Ascending aorta (tissue), 2 donors: ENCODE data around the gene GGCX. TPM values are rescaled to one million over a fixed set of nuclear protein-coding genes. Genes with fewer than 3 reads are reported as not detected.
A peak's percentile ranks its signal among the peaks of the same experiment; 100 is the strongest.

Source experiments
- DNase-seq, 2 donors: peaks; one replicate each; pipeline ENCODE4 v3.0.0-alpha.2; 2019; ENCODE audit warnings: low spot score in 2 of 2
- H3K27ac ChIP-seq, 2 donors: fragments of 200-600 bp; sonication (generic); one replicate each; pipeline ENCODE4 v1.5.1; 2016 to 2017; ENCODE audit warnings: mild to moderate bottlenecking in 1 of 2
- H3K27me3 ChIP-seq: fragments of 200-600 bp; sonication (generic); one replicate; pipeline ENCODE4 v1.5.1; 2017
- H3K36me3 ChIP-seq, 2 donors: fragments of 200-600 bp; sonication (generic); one replicate each; pipeline ENCODE4 v1.5.1; 2016
- H3K4me1 ChIP-seq, 2 donors: fragments of 200-600 bp; sonication (generic); one replicate each; pipeline ENCODE4 v1.5.1; 2016 to 2017; ENCODE audit warnings: mild to moderate bottlenecking in 1 of 2
- H3K4me3 ChIP-seq, 2 donors: fragments of 200-600 bp; sonication (generic); one replicate each; pipeline ENCODE4 v1.5.1; 2016 to 2017; ENCODE audit warnings: mild to moderate bottlenecking in 1 of 2
- H3K9me3 ChIP-seq, 2 donors: fragments of 200-600 bp; sonication (generic); one replicate each; pipeline ENCODE4 v1.5.1; 2016
- intact Hi-C: fragments of 100-400 bp; cut with DNase I; formaldehyde crosslinking; loops from one replicate; pipeline ENCODE4 v1.15.1; 2023
- total RNA-seq: library from RNA; depleted of rRNA; stranded (reverse); fragments of >200 nt; gene quantifications from one replicate; pipeline ENCODE4 v1.1.0, GENCODE V29; 2016
- TF ChIP-seq, protein P1 (sequence below), 3 experiments: fragments of 200-600 bp in 2 of 3; fragments of 450-650 bp in 1 of 3; sonication (generic) in 2 of 3; IDR thresholded peaks; one replicate each; pipeline ENCODE4 v1.5.1; 2016 to 2019; ENCODE audit warnings: antibody characterized with exemption in 3 of 3, mild to moderate bottlenecking in 1 of 3, moderate library complexity in 1 of 3

GGCX gene
- total RNA-seq, 1 donor from 2014 or later = 31.9 TPM

GRCh38 chr2:85540133-85540648, 21.1 kb downstream of the GGCX start:
- Histone ChIP-seq H3K4me1 (peaks cover 2 to 44% of the 10 kb centered on the region in 2 donors), H3K27ac (peak overlapping the region; percentile 98 to 99), H3K9me3 (no peaks in the 10 kb centered on the region), H3K4me3 (peak overlapping the region; percentile 82 to 89), H3K36me3 (peaks cover 41 to 42% of the 10 kb centered on the region in 2 donors), H3K27me3 (no peaks in the 10 kb centered on the region)
- intact Hi-C loops = no loop called here
- TF ChIP-seq, protein P1, sequence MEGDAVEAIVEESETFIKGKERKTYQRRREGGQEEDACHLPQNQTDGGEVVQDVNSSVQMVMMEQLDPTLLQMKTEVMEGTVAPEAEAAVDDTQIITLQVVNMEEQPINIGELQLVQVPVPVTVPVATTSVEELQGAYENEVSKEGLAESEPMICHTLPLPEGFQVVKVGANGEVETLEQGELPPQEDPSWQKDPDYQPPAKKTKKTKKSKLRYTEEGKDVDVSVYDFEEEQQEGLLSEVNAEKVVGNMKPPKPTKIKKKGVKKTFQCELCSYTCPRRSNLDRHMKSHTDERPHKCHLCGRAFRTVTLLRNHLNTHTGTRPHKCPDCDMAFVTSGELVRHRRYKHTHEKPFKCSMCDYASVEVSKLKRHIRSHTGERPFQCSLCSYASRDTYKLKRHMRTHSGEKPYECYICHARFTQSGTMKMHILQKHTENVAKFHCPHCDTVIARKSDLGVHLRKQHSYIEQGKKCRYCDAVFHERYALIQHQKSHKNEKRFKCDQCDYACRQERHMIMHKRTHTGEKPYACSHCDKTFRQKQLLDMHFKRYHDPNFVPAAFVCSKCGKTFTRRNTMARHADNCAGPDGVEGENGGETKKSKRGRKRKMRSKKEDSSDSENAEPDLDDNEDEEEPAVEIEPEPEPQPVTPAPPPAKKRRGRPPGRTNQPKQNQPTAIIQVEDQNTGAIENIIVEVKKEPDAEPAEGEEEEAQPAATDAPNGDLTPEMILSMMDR (IDR thresholded peaks at IDR 0.05) = no peak
- DNase-seq = no peak

DNA sequence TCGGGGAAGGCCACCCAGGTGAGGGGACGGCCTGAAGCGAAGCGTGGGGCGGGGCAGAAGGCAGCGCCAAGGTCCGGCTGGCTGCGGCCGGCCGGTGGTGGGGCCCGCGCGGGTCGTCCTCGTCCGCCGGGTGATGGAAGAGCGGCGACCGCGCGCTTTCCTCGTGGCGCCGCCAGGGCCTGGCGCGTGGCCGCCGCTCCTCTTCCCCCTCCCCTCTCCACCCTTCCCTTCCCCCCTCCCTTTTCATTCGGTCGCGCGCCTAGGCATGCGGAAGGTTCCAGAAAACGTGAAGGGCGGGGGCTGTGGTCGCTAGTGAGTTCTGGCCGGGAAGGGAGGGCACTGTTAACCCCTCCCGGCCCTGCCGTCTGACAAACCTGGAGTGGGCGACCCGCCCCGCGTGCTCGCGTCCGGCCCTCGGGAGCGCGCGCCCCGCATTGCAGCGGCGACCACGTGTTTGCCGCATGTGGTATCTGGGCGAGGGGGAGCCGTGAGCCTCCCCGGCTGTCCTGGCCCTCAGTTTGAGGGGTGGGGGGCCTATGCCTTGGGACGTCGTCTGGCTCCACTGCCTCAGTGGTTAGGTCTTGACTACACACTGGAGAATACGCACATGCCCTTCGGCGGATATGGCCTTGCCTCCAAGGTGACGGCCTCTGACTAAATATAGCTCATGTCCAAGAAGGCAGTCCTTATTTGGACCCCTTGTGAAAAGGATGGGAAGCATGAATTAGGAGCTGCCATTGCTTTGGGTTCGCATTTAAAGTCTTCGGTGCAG, 21.7 kb downstream of the GGCX start:
- peak in 1 of 2 donors; percentile 87 for DNase-seq
- peak overlapping the region; percentile 98 to 99 for H3K27ac ChIP-seq
- H3K4me1 ChIP-seq = peaks cover 2 to 43% of the 10 kb centered on the region in 2 donors
- TF ChIP-seq, protein P1 (IDR thresholded peaks at IDR 0.05) = no peak
- H3K9me3 ChIP-seq = no peaks in the 10 kb centered on the region
- H3K27me3 ChIP-seq = no peaks in the 10 kb centered on the region
- peak overlapping the region; percentile 82 to 89 for H3K4me3 ChIP-seq
- intact Hi-C loops = loop anchor here (1.0 to 5.0 kb wide), 4 partner anchors 21 to 407 kb away; partner anchors contain the start of genes GGCX, TCF7L1 and TMEM150A
- H3K36me3 ChIP-seq = peaks cover 34 to 37% of the 10 kb centered on the region in 2 donors

DNA sequence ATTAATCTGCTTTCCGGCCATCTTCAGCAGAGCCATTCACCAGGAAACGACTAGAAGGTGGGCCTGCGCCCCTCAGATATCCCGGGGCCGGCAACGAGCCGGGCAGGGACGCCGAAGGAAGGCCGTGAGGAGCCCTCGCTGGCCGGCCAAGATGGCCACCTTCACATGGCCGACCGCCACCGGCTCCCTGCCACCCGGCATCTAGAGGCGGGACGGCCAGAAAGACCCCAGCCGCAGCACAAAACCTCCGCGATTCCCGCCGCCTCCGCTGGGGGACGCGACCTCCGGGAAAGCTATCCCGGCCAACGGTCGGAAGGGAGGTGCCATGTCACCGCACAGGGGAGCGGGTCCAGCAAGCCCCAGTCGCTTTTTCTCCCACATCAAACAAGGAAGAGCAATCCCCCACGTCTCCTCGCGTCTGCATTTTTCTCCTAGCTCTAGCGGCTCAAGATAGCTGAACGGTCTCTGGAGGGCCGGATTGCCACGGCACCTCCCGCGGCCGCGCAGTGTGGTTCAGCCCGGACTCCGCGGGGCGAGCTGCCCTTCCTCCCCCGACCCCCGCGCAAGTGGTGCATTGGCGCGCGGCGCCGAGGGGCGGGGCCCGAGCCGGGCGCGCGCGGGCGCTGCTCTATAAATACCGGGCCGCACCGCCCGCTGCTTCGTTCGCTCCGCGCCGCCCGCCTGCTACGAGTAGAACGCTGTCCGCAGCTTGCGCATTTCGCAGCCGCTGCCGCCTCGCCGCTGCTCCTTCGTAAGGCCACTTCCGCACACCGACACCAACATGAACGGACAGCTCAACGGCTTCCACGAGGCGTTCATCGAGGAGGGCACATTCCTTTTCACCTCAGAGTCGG, 22.6 kb downstream of the GGCX start, which contains the start of gene MAT2A:
Gene MAT2A, plus strand, starts transcription at position 662 of the 854 bp plus-strand sequence. Its CDS starts 120 bp downstream, at position 782.
- Histone ChIP-seq H3K4me1 (peaks cover 2 to 41% of the 10 kb centered on the region in 2 donors), H3K9me3 (no peaks in the 10 kb centered on the region), H3K27me3 (no peaks in the 10 kb centered on the region), H3K4me3 (peak within 1 kb of the TSS; percentile 82 to 89), H3K36me3 (peaks cover 27 to 29% of the 10 kb centered on the region in 2 donors), H3K27ac (peak within 1 kb of the TSS; percentile 98 to 99)
- peak; percentile 70 to 97 for DNase-seq
- TF ChIP-seq, protein P1 (IDR thresholded peaks at IDR 0.05) = peak; percentile 69 to 85 (median 74)
- intact Hi-C loops = loop anchor here (1.0 to 5.0 kb wide), 6 partner anchors 22 to 406 kb away; partner anchors contain the start of genes GGCX, TCF7L1 and TMEM150A

DNA sequence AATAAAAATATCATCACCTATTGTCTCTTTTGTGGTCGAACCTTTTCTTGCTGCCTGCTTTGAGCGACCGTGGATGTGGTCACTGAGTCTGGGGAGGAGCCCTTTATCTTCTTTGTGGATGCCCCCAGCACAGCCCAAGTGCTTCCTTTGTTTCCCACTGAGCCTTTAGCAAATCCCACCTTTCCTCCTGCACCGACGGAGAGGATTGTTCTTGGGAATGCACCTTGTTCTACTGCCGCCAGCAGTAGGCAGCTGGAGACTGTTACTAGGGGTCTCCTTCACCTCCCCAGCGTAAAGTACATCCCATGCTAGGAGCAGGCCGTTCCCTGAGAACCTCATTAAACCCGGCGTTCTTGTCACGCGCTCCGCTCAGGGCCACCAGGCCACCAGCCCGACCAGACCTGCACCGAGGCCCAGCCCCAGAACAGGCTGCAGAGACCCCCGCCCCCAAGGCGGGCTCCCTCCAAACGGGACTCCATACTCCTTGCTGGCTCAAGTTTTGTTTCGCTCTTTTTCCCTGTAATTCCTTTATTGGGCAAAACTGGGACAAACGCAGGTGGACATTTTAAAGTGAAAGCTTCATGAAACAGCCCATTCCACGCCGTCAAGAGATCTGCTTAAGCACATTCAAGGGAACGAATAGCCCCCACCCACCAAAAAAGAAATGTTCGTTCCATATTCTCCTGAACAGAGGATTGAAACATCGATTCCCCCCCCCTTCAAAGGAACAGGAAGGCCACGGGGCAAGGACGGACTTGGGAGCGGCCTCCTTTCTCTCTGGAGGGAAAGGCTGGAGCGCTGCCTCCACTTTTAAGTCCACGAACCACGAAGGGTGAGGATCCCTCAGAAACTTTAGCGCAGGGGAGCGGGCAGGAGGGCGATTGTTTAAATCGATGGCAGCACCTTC, 23.4 kb downstream of the GGCX start:
- intact Hi-C loops = loop anchor here (1.0 to 5.0 kb wide), 5 partner anchors 23 to 406 kb away; partner anchors contain the start of genes GGCX, TCF7L1 and TMEM150A
- peak in 1 of 2 donors; percentile 72 for DNase-seq

More for the DNA sequence above, 23.4 kb downstream of the GGCX start:
- H3K36me3 ChIP-seq = peaks cover 18 to 20% of the 10 kb centered on the region in 2 donors
- H3K27me3 ChIP-seq = no peaks in the 10 kb centered on the region
- H3K27ac ChIP-seq = peak overlapping the region; percentile 98 to 99
- peak overlapping the region; percentile 82 to 89 for H3K4me3 ChIP-seq
- H3K9me3 ChIP-seq = no peaks in the 10 kb centered on the region
- TF ChIP-seq, protein P1 (IDR thresholded peaks at IDR 0.05) = no peak
- peaks cover 2 to 37% of the 10 kb centered on the region in 2 donors for H3K4me1 ChIP-seq
